Measurements from ENCODE around the gene LETMD1.
"Not testable (repeated sequence)": the region's sequence is repeated elsewhere in the genome, so short reads cannot be mapped to it uniquely, and the experiment has no call there.

LETMD1 gene

GRCh38 chr12:51027342-51027835, 20.7 kb upstream of the LETMD1 start:
- no peak for DNase-seq

- no peak for DNase-seq
Observed at GRCh38 chr12:51028126-51028812, 19.9 kb upstream of the LETMD1 start.

GRCh38 chr12:51028813-51029150, 19.3 kb upstream of the LETMD1 start:
- no peak for DNase-seq

GRCh38 chr12:51033048-51033447, 15.1 kb upstream of the LETMD1 start:
- DNase-seq: no peak

- no peak for DNase-seq
Observed at GRCh38 chr12:51033457-51034089, 14.6 kb upstream of the LETMD1 start.

GRCh38 chr12:51036279-51036678, 11.8 kb upstream of the LETMD1 start:
- DNase-seq: no peak

- DNase-seq: no peak
Observed at GRCh38 chr12:51048661-51049251, 629 bp downstream of the LETMD1 start.

GRCh38 chr12:51049525-51049924, 1.4 kb downstream of the LETMD1 start:
- DNase-seq: no peak

- no peak for DNase-seq
Observed at GRCh38 chr12:51051787-51052186, 3.7 kb downstream of the LETMD1 start.

- no peak for DNase-seq
Observed at GRCh38 chr12:51055060-51055459, 6.9 kb downstream of the LETMD1 start.

- DNase-seq: no peak
Observed at GRCh38 chr12:51056242-51056641, 8.1 kb downstream of the LETMD1 start.

GRCh38 chr12:51059086-51059485, 11.0 kb downstream of the LETMD1 start:
- DNase-seq: no peak

- DNase-seq: no peak
Observed at GRCh38 chr12:51062631-51063397, 14.7 kb downstream of the LETMD1 start.

- no peak for DNase-seq
Observed at GRCh38 chr12:51065530-51065929, 17.4 kb downstream of the LETMD1 start.

- DNase-seq: no peak
Observed at GRCh38 chr12:51067229-51067628, 19.1 kb downstream of the LETMD1 start.

GRCh38 chr12:51067771-51068170, 19.6 kb downstream of the LETMD1 start:
- DNase-seq: no peak

GRCh38 chr12:51070004-51070403, 21.9 kb downstream of the LETMD1 start:
- DNase-seq: no peak

GRCh38 chr12:51071663-51072062, 23.5 kb downstream of the LETMD1 start:
- no peak for DNase-seq

- no peak for DNase-seq
Observed at GRCh38 chr12:51075390-51075789, 27.3 kb downstream of the LETMD1 start.

- DNase-seq: no peak
Observed at GRCh38 chr12:51076236-51076930, 28.3 kb downstream of the LETMD1 start.

GRCh38 chr12:51077930-51078329, 29.8 kb downstream of the LETMD1 start:
- DNase-seq: no peak

- DNase-seq: not testable (repeated sequence)
Observed at GRCh38 chr12:51078346-51078745, 30.2 kb downstream of the LETMD1 start.

GRCh38 chr12:51078866-51079265, 30.7 kb downstream of the LETMD1 start:
- DNase-seq: not testable (repeated sequence)
